Measurements from ENCODE around the gene LAMC1. TPM values are rescaled to one million over a fixed set of nuclear protein-coding genes. Genes with fewer than 3 reads are reported as not detected.

The LAMC1 gene
- total RNA-seq, 1 donor from 2014 or later, result 0.39 TPM

DNA sequence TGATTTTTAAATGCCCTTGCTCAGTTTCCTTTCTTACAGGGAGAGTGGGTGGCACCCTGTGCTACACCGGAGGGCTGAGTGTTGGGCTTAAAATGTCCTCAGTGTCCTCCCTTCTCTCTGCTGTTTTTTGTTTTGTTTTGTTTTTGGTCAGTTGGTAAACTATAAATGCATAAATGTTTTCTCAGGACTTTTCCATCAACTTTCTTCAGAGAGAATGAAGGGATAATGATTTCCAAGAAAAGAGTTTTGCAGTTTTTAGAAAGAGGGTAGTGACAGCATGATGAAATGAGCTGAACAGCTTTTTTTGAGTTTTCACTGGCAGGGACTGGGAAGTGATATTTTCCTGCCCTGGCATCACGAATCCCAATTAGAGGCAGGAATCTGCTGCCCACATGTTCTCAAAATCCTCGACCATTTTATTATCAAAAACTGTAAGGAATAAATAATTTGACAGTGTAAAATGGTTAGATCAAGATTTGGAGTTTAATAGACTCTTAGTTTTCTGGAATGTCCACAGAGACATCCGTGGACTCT is 15.2 kb downstream of the LAMC1 start:
- no peaks in the 10 kb centered on the region for H3K9me3 Mint-ChIP-seq
- H3K36me3 Mint-ChIP-seq (ENCODE audit: low read depth), result no peaks in the 10 kb centered on the region
- DNase-seq (ENCODE audit: low spot score), result no peak
- H3K4me1 Mint-ChIP-seq (ENCODE audit: low read depth), result no peaks in the 10 kb centered on the region
- H3K4me3 Mint-ChIP-seq (ENCODE audit: low read depth), result no peak overlapping the region
- peaks cover 48% of the 10 kb centered on the region for H3K27me3 Mint-ChIP-seq (ENCODE audit: low read depth)
- H3K27ac Mint-ChIP-seq, result no peak overlapping the region
- intact Hi-C loops (cut with micrococcal nuclease), result no loop called here

DNA sequence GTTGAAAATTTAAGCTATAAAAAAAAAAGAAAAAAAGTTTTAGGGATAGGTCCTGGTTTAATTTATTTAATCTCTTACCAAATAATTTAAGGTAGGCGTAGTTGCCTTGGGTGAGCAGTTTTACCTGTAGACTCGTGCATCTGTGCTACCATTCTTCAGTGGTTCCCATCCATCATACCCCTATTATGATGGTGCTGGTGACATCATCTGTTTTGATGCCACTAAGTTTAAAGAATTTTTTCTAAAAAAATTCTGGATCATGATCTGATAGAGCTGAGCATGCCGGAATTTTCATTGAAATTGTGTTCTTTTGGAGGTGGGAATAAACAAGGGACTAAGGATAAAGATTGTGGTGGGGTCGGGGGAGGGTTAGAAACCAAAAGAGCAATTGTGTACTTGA is 15.7 kb downstream of the LAMC1 start:
- intact Hi-C loops (cut with micrococcal nuclease), result no loop called here
- H3K27me3 Mint-ChIP-seq (ENCODE audit: low read depth), result peaks cover 46% of the 10 kb centered on the region

GRCh38 chr1:183039330-183039729 is 16.1 kb downstream of the LAMC1 start:
- H3K9me3 Mint-ChIP-seq, result no peaks in the 10 kb centered on the region
- no peaks in the 10 kb centered on the region for H3K4me1 Mint-ChIP-seq (ENCODE audit: low read depth)
- H3K4me3 Mint-ChIP-seq (ENCODE audit: low read depth), result no peak overlapping the region
- no peak for DNase-seq (ENCODE audit: low spot score)
- intact Hi-C loops (cut with micrococcal nuclease), result no loop called here
- H3K36me3 Mint-ChIP-seq (ENCODE audit: low read depth), result no peaks in the 10 kb centered on the region
- no peak overlapping the region for H3K27ac Mint-ChIP-seq
- H3K27me3 Mint-ChIP-seq (ENCODE audit: low read depth), result peaks cover 49% of the 10 kb centered on the region

More for the DNA sequence above, 15.7 kb downstream of the LAMC1 start:
- no peak for DNase-seq (ENCODE audit: low spot score)
- no peaks in the 10 kb centered on the region for H3K36me3 Mint-ChIP-seq (ENCODE audit: low read depth)
- H3K4me3 Mint-ChIP-seq (ENCODE audit: low read depth), result no peak overlapping the region
- H3K9me3 Mint-ChIP-seq, result no peaks in the 10 kb centered on the region
- no peak overlapping the region for H3K27ac Mint-ChIP-seq
- H3K4me1 Mint-ChIP-seq (ENCODE audit: low read depth), result no peaks in the 10 kb centered on the region

GRCh38 chr1:183039985-183040447 is 16.8 kb downstream of the LAMC1 start:
- DNase-seq (ENCODE audit: low spot score), result no peak
- Mint-ChIP-seq H3K27ac (no peak overlapping the region), H3K9me3 (no peaks in the 10 kb centered on the region), H3K4me1 (ENCODE audit: low read depth) (no peaks in the 10 kb centered on the region), H3K4me3 (ENCODE audit: low read depth) (no peak overlapping the region), H3K36me3 (ENCODE audit: low read depth) (no peaks in the 10 kb centered on the region), H3K27me3 (ENCODE audit: low read depth) (peaks cover 48% of the 10 kb centered on the region)
- intact Hi-C loops (cut with micrococcal nuclease), result no loop called here

DNA sequence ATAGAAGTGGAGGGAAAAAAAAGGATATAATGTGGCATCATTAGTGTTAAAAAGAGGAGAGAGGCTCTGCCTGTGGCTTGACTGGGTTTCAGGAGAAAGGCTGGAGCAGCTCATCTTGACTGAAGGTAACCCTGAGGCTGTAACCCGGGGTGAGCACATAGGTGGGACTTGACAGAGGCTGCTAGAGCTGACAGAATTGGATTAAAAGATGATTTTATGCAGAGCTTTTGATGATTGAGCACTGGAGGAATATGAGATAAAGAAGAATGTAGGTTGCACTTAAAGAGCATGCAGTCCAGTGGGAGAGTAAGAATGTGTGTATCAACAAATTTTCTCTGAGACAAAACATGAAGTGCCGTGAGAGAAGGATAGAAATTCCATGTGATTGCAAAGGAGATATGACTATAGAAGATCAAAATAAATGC is 17.3 kb downstream of the LAMC1 start:
- Mint-ChIP-seq H3K9me3 (no peaks in the 10 kb centered on the region), H3K36me3 (ENCODE audit: low read depth) (no peaks in the 10 kb centered on the region), H3K4me1 (ENCODE audit: low read depth) (no peaks in the 10 kb centered on the region), H3K27me3 (ENCODE audit: low read depth) (peaks cover 53% of the 10 kb centered on the region), H3K27ac (no peak overlapping the region), H3K4me3 (ENCODE audit: low read depth) (no peak overlapping the region)
- DNase-seq (ENCODE audit: low spot score), result no peak
- intact Hi-C loops (cut with micrococcal nuclease), result no loop called here

DNA sequence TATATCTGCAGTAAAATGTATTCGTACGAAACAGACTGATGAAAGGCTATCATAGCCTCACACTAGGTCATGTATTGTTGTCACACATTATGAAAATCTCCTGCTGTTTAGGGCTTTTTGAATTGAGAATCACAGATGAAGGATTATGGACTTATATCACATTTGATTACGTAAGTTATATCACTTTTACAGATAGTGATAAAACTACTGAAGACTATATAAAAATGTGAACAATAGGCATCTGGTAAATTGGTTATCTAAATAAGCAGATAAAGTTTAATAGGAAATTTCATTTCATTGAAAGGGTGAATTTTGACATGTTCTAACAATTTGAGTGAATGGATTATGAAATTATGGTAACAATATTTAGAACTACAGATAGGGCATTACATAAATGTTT is 20.0 kb downstream of the LAMC1 start:
- Mint-ChIP-seq H3K27ac (no peak overlapping the region), H3K27me3 (ENCODE audit: low read depth) (peaks cover 54% of the 10 kb centered on the region), H3K4me3 (ENCODE audit: low read depth) (no peak overlapping the region), H3K36me3 (ENCODE audit: low read depth) (no peaks in the 10 kb centered on the region), H3K9me3 (no peaks in the 10 kb centered on the region), H3K4me1 (ENCODE audit: low read depth) (no peaks in the 10 kb centered on the region)
- intact Hi-C loops (cut with micrococcal nuclease), result no loop called here
- DNase-seq (ENCODE audit: low spot score), result no peak

GRCh38 chr1:183043872-183044854 is 20.9 kb downstream of the LAMC1 start:
- peaks cover 53% of the 10 kb centered on the region for H3K27me3 Mint-ChIP-seq (ENCODE audit: low read depth)
- no peaks in the 10 kb centered on the region for H3K9me3 Mint-ChIP-seq
- no peak for DNase-seq (ENCODE audit: low spot score)
- H3K4me1 Mint-ChIP-seq (ENCODE audit: low read depth), result peaks cover 2% of the 10 kb centered on the region
- H3K4me3 Mint-ChIP-seq (ENCODE audit: low read depth), result no peak overlapping the region
- no peaks in the 10 kb centered on the region for H3K36me3 Mint-ChIP-seq (ENCODE audit: low read depth)
- intact Hi-C loops (cut with micrococcal nuclease), result no loop called here
- no peak overlapping the region for H3K27ac Mint-ChIP-seq

DNA sequence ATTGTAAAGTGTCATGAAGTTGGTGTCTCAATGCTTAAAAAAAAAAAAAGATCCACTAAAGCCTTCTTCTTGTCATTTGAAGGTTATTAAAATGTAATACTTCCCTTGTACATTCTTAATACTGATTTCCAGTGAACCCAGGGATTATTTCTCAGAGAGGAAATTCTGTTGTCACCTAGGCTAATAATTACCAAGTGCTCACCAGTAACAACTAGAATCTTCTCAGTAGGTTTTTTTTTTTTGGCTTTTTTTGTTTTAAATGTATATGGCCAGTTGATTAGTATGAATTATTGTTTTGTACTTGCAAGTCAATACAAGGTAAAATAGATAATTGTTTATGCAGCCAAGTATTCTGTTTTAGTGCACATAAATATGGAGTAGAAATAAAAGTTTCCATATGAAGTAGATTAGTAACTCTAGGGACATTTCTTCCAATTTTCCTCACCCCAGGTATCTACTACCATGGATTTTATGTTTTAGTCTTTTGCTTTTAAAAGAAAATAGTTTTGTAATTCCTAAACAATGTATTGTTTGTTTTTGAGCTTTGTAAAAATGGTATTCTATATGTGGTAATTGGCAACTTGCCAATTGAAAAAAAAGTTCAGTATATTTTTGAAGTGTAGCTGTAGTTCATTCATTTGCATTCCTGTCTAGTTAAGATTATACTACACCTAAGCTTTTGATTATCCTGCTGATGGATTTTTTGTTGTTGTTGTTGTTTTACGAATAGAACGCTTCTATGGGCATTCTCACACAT is 21.9 kb downstream of the LAMC1 start:
- H3K27ac Mint-ChIP-seq, result no peak overlapping the region
- H3K36me3 Mint-ChIP-seq (ENCODE audit: low read depth), result no peaks in the 10 kb centered on the region
- no peak overlapping the region for H3K4me3 Mint-ChIP-seq (ENCODE audit: low read depth)
- H3K27me3 Mint-ChIP-seq (ENCODE audit: low read depth), result peaks cover 47% of the 10 kb centered on the region
- no peak for DNase-seq (ENCODE audit: low spot score)
- no peaks in the 10 kb centered on the region for H3K9me3 Mint-ChIP-seq
- peaks cover 2% of the 10 kb centered on the region for H3K4me1 Mint-ChIP-seq (ENCODE audit: low read depth)
- intact Hi-C loops (cut with micrococcal nuclease), result no loop called here

DNA sequence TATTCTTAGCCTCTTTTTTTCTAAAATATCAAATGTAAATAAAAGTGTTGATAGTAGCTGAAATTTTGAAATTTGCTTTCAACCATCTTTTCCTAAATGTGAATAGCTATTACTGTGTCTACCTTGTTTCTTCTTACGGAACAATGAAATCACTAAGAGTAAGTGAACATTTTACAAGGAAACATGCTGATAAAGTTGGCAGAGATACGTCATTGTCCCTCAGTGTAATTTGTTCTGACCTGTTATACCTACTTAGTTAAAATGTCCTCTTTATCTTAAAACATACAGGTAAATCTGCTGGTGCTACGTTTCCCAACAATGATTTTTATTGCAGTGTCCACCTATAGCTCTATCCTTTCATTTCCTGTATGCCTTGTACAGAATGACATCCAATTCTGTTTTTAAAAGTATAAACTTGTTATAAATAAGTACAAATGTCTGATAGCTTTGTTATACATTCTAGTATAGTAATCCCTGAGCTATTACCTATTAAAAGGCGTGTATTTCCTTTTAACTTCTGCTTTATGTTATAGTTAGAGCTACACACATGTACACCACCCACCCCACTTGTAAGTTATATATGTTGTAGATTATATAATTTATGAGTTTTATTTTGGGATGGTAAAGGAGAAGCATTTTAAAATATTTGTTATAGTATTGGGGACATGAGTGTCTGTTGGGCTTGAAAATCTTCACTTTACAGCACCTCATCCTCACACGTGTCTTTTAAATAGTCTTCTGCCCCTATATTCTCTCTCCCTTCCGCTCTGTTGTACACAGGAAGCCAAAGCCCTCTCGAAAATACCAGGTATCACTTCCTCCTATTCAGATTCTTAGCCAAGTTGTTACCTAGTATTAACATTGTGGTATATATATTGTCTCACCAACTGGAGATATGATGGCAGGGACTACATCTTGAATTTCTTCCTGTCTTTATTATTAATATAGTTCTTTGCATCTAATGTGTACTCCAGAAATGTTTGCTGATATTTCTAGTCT is 25.2 kb downstream of the LAMC1 start:
- H3K9me3 Mint-ChIP-seq, result no peaks in the 10 kb centered on the region
- intact Hi-C loops (cut with micrococcal nuclease), result no loop called here

GRCh38 chr1:183051546-183051945 is 28.3 kb downstream of the LAMC1 start:
- Mint-ChIP-seq H3K27me3 (ENCODE audit: low read depth) (peaks cover 13% of the 10 kb centered on the region), H3K4me3 (ENCODE audit: low read depth) (no peak overlapping the region), H3K4me1 (ENCODE audit: low read depth) (peaks cover 2% of the 10 kb centered on the region), H3K27ac (no peak overlapping the region), H3K36me3 (ENCODE audit: low read depth) (no peaks in the 10 kb centered on the region), H3K9me3 (no peaks in the 10 kb centered on the region)
- no peak for DNase-seq (ENCODE audit: low spot score)
- intact Hi-C loops (cut with micrococcal nuclease), result no loop called here

More for the DNA sequence above, 25.2 kb downstream of the LAMC1 start:
- Mint-ChIP-seq H3K27me3 (ENCODE audit: low read depth) (peaks cover 32% of the 10 kb centered on the region), H3K27ac (no peak overlapping the region), H3K36me3 (ENCODE audit: low read depth) (no peaks in the 10 kb centered on the region), H3K4me3 (ENCODE audit: low read depth) (no peak overlapping the region), H3K4me1 (ENCODE audit: low read depth) (peaks cover 2% of the 10 kb centered on the region)
- DNase-seq (ENCODE audit: low spot score), result no peak

- no peak for DNase-seq (ENCODE audit: low spot score)
- H3K27ac Mint-ChIP-seq, result no peak overlapping the region
- H3K4me1 Mint-ChIP-seq (ENCODE audit: low read depth), result peaks cover 2% of the 10 kb centered on the region
- H3K4me3 Mint-ChIP-seq (ENCODE audit: low read depth), result no peak overlapping the region
- no peaks in the 10 kb centered on the region for H3K9me3 Mint-ChIP-seq
- intact Hi-C loops (cut with micrococcal nuclease), result no loop called here
- H3K36me3 Mint-ChIP-seq (ENCODE audit: low read depth), result no peaks in the 10 kb centered on the region
- H3K27me3 Mint-ChIP-seq (ENCODE audit: low read depth), result peaks cover 9% of the 10 kb centered on the region
Observed at GRCh38 chr1:183052861-183053260, 29.6 kb downstream of the LAMC1 start.
